Right cardiac atrium (tissue), 5 donors: Measurements from ENCODE around the gene PWWP2B. TPM values are rescaled to one million over a fixed set of nuclear protein-coding genes. Genes with fewer than 3 reads are reported as not detected.
"Not testable (repeated sequence)": the region's sequence is repeated elsewhere in the genome, so short reads cannot be mapped to it uniquely, and the experiment has no call there.

Experiments
- ATAC-seq, 2 donors: fragments of 200-7000 bp; cut with Tn5 transposase; one replicate each; pipeline versions ENCODE4 v1.8.0 to v1.9.1; 2020; ENCODE audit warnings: moderate library complexity in 2 of 2, mild to moderate bottlenecking in 1 of 2
- DNase-seq, 3 donors: peaks; one replicate each; pipeline ENCODE4 v3.0.0-alpha.2; 2020
- H3K27ac ChIP-seq: one replicate; pipeline ENCODE4 v1.5.1; 2013; ENCODE audit warnings: mild to moderate bottlenecking, low read length, control low read depth, moderate library complexity
- H3K27me3 ChIP-seq: one replicate; pipeline ENCODE4 v1.6.1; 2013; ENCODE audit not compliant: control insufficient read depth, insufficient read depth
- H3K4me1 ChIP-seq: one replicate; pipeline ENCODE4 v1.6.1; 2013; ENCODE audit warnings: low read length; ENCODE audit not compliant: control insufficient read depth, insufficient read depth
- H3K4me3 ChIP-seq: one replicate; pipeline ENCODE4 v1.5.1; 2013; ENCODE audit warnings: low read length, control low read depth
- H3K9me3 ChIP-seq: one replicate; pipeline ENCODE4 v1.6.1; 2013; ENCODE audit warnings: low read length; ENCODE audit not compliant: control insufficient read depth
- WGBS: extraction: QIAGEN DNeasy Blood & Tissue Kit; methylation state at CpG from one replicate; pipeline ENCODE4 v1.1.7; 2013; 5-methylcytosine and 5-hydroxymethylcytosine counted together
- intact Hi-C, 4 donors: fragments of 100-400 bp; cut with DNase I; formaldehyde crosslinking; loops; one replicate each; pipeline versions ENCODE4 v1.11.0 to v1.14.0; 2022 to 2023
- long read RNA-seq, 4 donors: library from polyadenylated mRNA; unstranded; transcript quantifications; one replicate each; pipeline ENCODE4 v2.0.0, GENCODE V29; 2020 to 2021
- polyA plus RNA-seq: library from polyadenylated mRNA; stranded (reverse); fragments of 200-250 nt; gene quantifications from one replicate; pipeline ENCODE4 v1.2.3, GENCODE V29; 2013
- total RNA-seq, 4 donors: library from RNA; stranded (reverse); fragmentation: NEBNext Ultra II Directional; extraction: Animal tissue kit (Norgen Biotek cat#: 25700); gene quantifications; one replicate each; pipeline ENCODE4 v1.2.1, GENCODE V29; 2021
- donor health status: healthy with polysubstance abuse.
- donor health status: DM: no; HTN: yes; CAD: no.
- donor health status: DM: no; HTN: no; CAD: no.
- donor health status: DM: no; HTN: yes; CAD: no; lungs with severe emphysema.
- donor health status: DM: yes; HTN: yes; CAD: no.

The PWWP2B gene
- total RNA-seq: 10 to 100 TPM in 2 of 4 donors, 1 to 10 TPM in 2; 7.0 to 10.6 (median 9.6) TPM
- polyA plus RNA-seq: 9.1 TPM
- long read RNA-seq, donor 1, transcript PWWP2B-201 (3 exons, 2,651 nt): major isoform, 36 of 60 reads
- long read RNA-seq, donor 1, partial matches to known transcripts: 13 of 60 reads
- long read RNA-seq, donor 1, other reads (novel, unspliced or antisense): 7 of 60 reads
- long read RNA-seq, donor 2, transcript PWWP2B-201 (3 exons, 2,651 nt): major isoform, 11 of 23 reads
- long read RNA-seq, donor 2, partial matches to known transcripts: 5 of 23 reads
- long read RNA-seq, donor 2, other reads (novel, unspliced or antisense): 6 of 23 reads
- long read RNA-seq, donor 3, partial matches to known transcripts: 4 of 4 reads
- long read RNA-seq, donor 3, other reads (novel, unspliced or antisense): 0 of 4 reads
- long read RNA-seq, donor 4, transcript PWWP2B-201 (3 exons, 2,651 nt): major isoform, 8 of 17 reads
- long read RNA-seq, donor 4, partial matches to known transcripts: 5 of 17 reads
- long read RNA-seq, donor 4, other reads (novel, unspliced or antisense): 4 of 17 reads

GRCh38 chr10:132397036-132397541, at the start of gene PWWP2B:
Gene PWWP2B (plus strand): TSS chr10:132397200. CDS start chr10:132397227, 27 bp downstream.
- ATAC-seq (peak in 1 of 2 donors; percentile 6), DNase-seq (peak; percentile 64 to 88 (median 87))
- intact Hi-C loops: loop anchor here in 1 of 4 donors (10.0 kb wide), 1 partner anchor 248 kb away; no protein-coding TSS in a partner anchor
- Histone ChIP-seq H3K4me1 (no peaks in the 10 kb centered on the region), H3K27ac (peak within 1 kb of the TSS; percentile 77), H3K9me3 (no peaks in the 10 kb centered on the region), H3K27me3 (no peaks in the 10 kb centered on the region), H3K4me3 (peak within 1 kb of the TSS; percentile 86)
- under 1% methylated on average over 85 of the region's 86 CpGs for WGBS

- Histone ChIP-seq H3K9me3 (no peaks in the 10 kb centered on the region), H3K27me3 (no peaks in the 10 kb centered on the region), H3K4me3 (no peak overlapping the region), H3K27ac (no peak overlapping the region), H3K4me1 (no peaks in the 10 kb centered on the region)
- ATAC-seq (peak in 1 of 2 donors; percentile 17), DNase-seq (peak in 1 of 3 donors; percentile 28)
- 95% methylated on average over 23 of the region's 23 CpGs for WGBS
- intact Hi-C loops: loop anchor here in 1 of 4 donors (5.0 kb wide), 1 partner anchor 40 kb away; the partner anchor contains the start of gene STK32C
These were observed 49.6 kb upstream of the PWWP2B start for GRCh38 chr10:132347211-132347930.

- ATAC-seq (no peak), DNase-seq (peak in 1 of 3 donors; percentile 6)
- Histone ChIP-seq H3K4me3 (no peak overlapping the region), H3K9me3 (no peaks in the 10 kb centered on the region), H3K27me3 (no peaks in the 10 kb centered on the region), H3K4me1 (no peaks in the 10 kb centered on the region), H3K27ac (no peak overlapping the region)
- intact Hi-C loops: loop anchor here in 1 of 4 donors (2.0 to 5.0 kb wide), 2 partner anchors 41 to 121 kb away; partner anchors contain the start of gene STK32C
- WGBS: 80% methylated on average over 13 of the region's 13 CpGs
These were observed 49.1 kb upstream of the PWWP2B start for GRCh38 chr10:132347931-132348267.

- intact Hi-C loops: loop anchor here in 3 of 4 donors (2.0 to 5.0 kb wide), 4 partner anchors 42 to 127 kb away; partner anchors contain the start of gene STK32C (in 1 of the 3)
- Histone ChIP-seq H3K27ac (no peak overlapping the region), H3K9me3 (no peaks in the 10 kb centered on the region), H3K4me1 (no peaks in the 10 kb centered on the region), H3K4me3 (no peak overlapping the region), H3K27me3 (no peaks in the 10 kb centered on the region)
- no peak for DNase-seq
- WGBS: 91% methylated on average over 6 of the region's 6 CpGs
- ATAC-seq: no peak
These were observed 47.2 kb upstream of the PWWP2B start for GRCh38 chr10:132349766-132350165.

GRCh38 chr10:132350391-132350790, 46.6 kb upstream of the PWWP2B start:
- H3K27ac ChIP-seq: no peak overlapping the region
- ATAC-seq (no peak), DNase-seq (no peak)
- no peaks in the 10 kb centered on the region for H3K9me3 ChIP-seq
- WGBS: 80% methylated on average over 11 of the region's 11 CpGs
- intact Hi-C loops: loop anchor here in 2 of 4 donors (2.0 to 5.0 kb wide), 2 partner anchors 126 to 128 kb away; no protein-coding TSS in a partner anchor
- H3K4me3 ChIP-seq: no peak overlapping the region
- H3K27me3 ChIP-seq: no peaks in the 10 kb centered on the region
- H3K4me1 ChIP-seq: no peaks in the 10 kb centered on the region

- Histone ChIP-seq H3K27me3 (no peaks in the 10 kb centered on the region), H3K9me3 (no peaks in the 10 kb centered on the region), H3K4me3 (no peak overlapping the region), H3K27ac (no peak overlapping the region), H3K4me1 (no peaks in the 10 kb centered on the region)
- ATAC-seq (no peak), DNase-seq (peak in 2 of 3 donors; percentile 11 to 52)
- intact Hi-C loops: loop anchor here in 2 of 4 donors (2.0 to 5.0 kb wide), 2 partner anchors 126 to 129 kb away; no protein-coding TSS in a partner anchor
- WGBS: 92% methylated on average over 17 of the region's 17 CpGs
These were observed 46.1 kb upstream of the PWWP2B start for GRCh38 chr10:132350946-132351345.

DNA sequence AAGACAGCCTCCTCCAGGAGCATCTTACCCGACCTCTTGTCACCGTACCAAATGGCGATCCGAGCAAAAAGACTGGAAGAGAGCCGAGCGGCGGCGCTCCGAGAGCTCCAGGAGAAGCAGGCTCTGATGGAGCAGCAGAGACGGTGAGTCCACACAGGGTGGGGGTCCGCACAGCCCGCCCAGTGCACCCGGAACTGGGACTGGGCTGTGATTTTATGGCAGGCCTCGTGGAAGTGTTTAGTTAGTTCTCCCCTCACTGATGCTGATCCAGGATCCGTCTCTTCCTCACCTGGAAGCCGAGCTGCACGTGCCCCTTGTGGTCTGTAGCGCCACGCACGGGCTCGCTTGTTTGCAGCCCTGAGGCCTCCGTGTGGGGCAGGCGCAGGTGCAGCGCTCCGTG, 45.4 kb upstream of the PWWP2B start:
- no peak for ATAC-seq
- Histone ChIP-seq H3K4me1 (no peaks in the 10 kb centered on the region), H3K27me3 (no peaks in the 10 kb centered on the region), H3K4me3 (no peak overlapping the region), H3K9me3 (no peaks in the 10 kb centered on the region), H3K27ac (no peak overlapping the region)
- WGBS: 91% methylated on average over 25 of the region's 25 CpGs
- DNase-seq: no peak
- intact Hi-C loops: loop anchor here in 2 of 4 donors (2.0 to 5.0 kb wide), 2 partner anchors 127 to 129 kb away; no protein-coding TSS in a partner anchor

- not testable (repeated sequence) for H3K27ac ChIP-seq, H3K9me3 ChIP-seq, H3K4me3 ChIP-seq, H3K27me3 ChIP-seq, H3K4me1 ChIP-seq
- WGBS: 55% methylated on average over 33 of the region's 44 CpGs
- ATAC-seq (peak; percentile 52 to 73), DNase-seq (peak; percentile 75 to 91 (median 89))
- intact Hi-C loops: loop anchor here in 1 of 4 donors (5.0 kb wide), 1 partner anchor 130 kb away; no protein-coding TSS in a partner anchor
These were observed 44.3 kb upstream of the PWWP2B start for GRCh38 chr10:132352462-132353308.

- ATAC-seq (peak in 1 of 2 donors; percentile 18), DNase-seq (peak in 1 of 3 donors; percentile 58)
- Histone ChIP-seq H3K27ac (no peak overlapping the region), H3K4me1 (no peaks in the 10 kb centered on the region), H3K9me3 (no peaks in the 10 kb centered on the region), H3K4me3 (no peak overlapping the region), H3K27me3 (no peaks in the 10 kb centered on the region)
- intact Hi-C loops: loop anchor here in 3 of 4 donors (2.0 to 5.0 kb wide), 2 partner anchors 131 kb away; no protein-coding TSS in a partner anchor
- WGBS: 88% methylated on average over 20 of the region's 20 CpGs
These were observed 43.3 kb upstream of the PWWP2B start for GRCh38 chr10:132353456-132354355.
